ENCODE results near the gene HRG.

DNA sequence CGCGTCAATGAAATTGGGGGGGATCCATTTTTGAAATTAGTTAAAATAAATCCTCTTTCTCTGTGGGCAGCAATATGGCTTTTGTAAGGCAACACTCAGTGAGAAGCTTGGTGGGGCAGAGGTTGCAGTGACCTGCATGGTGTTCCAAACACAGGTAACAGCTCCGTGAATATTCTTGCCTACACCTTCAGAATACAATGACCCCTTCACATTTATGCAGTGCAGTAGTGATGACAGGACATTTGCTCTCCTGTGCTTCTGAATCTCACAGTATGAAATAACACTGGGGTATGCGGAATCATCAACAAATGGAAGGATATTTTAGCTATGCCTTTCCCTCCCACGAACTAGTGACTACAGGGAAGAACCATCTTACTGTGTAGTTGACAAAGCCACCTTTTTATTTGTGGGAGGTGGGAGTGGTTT lies 46.0 kb upstream of the HRG start:
- TF ChIP-seq, protein P1, sequence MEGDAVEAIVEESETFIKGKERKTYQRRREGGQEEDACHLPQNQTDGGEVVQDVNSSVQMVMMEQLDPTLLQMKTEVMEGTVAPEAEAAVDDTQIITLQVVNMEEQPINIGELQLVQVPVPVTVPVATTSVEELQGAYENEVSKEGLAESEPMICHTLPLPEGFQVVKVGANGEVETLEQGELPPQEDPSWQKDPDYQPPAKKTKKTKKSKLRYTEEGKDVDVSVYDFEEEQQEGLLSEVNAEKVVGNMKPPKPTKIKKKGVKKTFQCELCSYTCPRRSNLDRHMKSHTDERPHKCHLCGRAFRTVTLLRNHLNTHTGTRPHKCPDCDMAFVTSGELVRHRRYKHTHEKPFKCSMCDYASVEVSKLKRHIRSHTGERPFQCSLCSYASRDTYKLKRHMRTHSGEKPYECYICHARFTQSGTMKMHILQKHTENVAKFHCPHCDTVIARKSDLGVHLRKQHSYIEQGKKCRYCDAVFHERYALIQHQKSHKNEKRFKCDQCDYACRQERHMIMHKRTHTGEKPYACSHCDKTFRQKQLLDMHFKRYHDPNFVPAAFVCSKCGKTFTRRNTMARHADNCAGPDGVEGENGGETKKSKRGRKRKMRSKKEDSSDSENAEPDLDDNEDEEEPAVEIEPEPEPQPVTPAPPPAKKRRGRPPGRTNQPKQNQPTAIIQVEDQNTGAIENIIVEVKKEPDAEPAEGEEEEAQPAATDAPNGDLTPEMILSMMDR (conservative IDR thresholded peaks at IDR 0.05; ENCODE audit: low read depth, low read length), result no peak
- TF ChIP-seq RFX5 (IDR thresholded peaks at IDR 0.05; ENCODE audit: low read depth, low read length) (no peak), CHD1 (IDR thresholded peaks at IDR 0.05; ENCODE audit: low read depth, low read length) (no peak), RAD21 (IDR thresholded peaks at IDR 0.05; ENCODE audit: low read length) (no peak), RCOR1 (IDR thresholded peaks at IDR 0.05; ENCODE audit: insufficient replicate concordance, low read length) (no peak), POLR2A (IDR thresholded peaks at IDR 0.05; ENCODE audit: low read depth, low read length) (no peak), NFE2L2 (IDR thresholded peaks at IDR 0.05; ENCODE audit: low read depth, low read length) (no peak), MXI1 (IDR thresholded peaks at IDR 0.05; ENCODE audit: borderline replicate concordance, low read depth, low read length) (no peak)
- TF ChIP-seq, protein P2, sequence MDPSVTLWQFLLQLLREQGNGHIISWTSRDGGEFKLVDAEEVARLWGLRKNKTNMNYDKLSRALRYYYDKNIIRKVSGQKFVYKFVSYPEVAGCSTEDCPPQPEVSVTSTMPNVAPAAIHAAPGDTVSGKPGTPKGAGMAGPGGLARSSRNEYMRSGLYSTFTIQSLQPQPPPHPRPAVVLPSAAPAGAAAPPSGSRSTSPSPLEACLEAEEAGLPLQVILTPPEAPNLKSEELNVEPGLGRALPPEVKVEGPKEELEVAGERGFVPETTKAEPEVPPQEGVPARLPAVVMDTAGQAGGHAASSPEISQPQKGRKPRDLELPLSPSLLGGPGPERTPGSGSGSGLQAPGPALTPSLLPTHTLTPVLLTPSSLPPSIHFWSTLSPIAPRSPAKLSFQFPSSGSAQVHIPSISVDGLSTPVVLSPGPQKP (IDR thresholded peaks at IDR 0.05; ENCODE audit: borderline replicate concordance, low read depth, low read length), result no peak
- TF ChIP-seq, protein P3, sequence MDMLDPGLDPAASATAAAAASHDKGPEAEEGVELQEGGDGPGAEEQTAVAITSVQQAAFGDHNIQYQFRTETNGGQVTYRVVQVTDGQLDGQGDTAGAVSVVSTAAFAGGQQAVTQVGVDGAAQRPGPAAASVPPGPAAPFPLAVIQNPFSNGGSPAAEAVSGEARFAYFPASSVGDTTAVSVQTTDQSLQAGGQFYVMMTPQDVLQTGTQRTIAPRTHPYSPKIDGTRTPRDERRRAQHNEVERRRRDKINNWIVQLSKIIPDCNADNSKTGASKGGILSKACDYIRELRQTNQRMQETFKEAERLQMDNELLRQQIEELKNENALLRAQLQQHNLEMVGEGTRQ (IDR thresholded peaks at IDR 0.05; ENCODE audit: low read depth, low read length), result no peak
